GM21737 (cell line): ENCODE measurements around the gene PRKAR2A.
"Not testable (repeated sequence)": the region's sequence is repeated elsewhere in the genome, so short reads cannot be mapped to it uniquely, and the experiment has no call there.

ENCODE experiments used
- ATAC-seq: cut with Tn5 transposase; IDR thresholded peaks from one replicate; pipeline ENCODE4 v1.9.1; 2021; ENCODE audit warnings: mild to moderate bottlenecking, moderate library complexity; ENCODE audit not compliant: unreplicated experiment

Gene PRKAR2A

DNA sequence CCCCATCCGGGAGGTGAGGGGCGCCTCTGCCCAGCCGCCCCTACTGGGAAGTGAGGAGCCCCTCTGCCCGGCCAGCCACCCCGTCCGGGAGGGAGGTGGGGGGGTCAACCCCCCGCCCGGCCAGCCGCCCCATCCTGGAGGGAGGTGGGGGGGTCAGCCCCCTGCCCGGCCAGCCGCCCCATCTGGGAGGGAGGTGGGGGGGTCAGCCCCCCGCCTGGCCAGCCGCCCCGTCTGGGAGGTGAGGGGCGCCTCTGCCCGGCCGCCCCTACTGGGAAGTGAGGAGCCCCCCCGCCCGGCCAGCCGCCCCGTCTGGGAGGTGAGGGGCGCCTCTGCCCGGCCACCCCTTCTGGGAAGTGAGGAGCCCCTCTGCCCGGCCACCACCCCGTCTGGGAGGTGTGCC lies 113.1 kb downstream of the PRKAR2A start:
- not testable (repeated sequence) for ATAC-seq

DNA sequence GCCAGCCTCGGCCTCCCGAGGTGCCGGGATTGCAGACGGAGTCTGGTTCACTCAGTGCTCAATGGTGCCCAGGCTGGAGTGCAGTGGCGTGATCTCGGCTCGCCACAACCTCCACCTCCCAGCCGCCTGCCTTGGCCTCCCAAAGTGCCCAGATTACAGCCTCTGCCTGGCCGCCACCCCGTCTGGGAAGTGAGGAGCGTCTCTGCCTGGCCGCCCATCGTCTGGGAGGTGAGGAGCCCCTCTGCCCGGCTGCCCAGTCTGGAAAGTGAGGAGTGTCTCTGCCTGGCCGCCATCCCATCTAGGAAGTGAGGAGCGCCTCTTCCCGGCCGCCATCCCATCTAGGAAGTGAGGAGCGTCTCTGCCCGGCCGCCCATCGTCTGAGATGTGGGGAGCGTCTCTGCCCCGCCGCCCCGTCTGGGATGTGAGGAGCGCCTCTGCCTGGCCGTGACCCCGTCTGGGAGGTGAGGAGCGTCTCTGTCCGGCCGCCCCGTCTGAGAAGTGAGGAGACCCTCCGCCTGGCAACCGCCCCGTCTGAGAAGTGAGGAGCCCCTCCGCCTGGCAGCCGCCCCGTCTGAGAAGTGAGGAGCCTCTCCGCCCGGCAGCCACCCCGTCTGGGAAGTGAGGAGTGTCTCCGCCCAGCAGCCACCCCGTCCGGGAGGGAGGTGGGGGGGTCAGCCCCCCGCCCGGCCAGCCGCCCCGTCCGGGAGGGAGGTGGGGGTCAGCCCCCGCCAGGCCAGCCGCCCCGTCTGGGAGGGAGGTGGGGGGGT lies 113.7 kb downstream of the PRKAR2A start:
- not testable (repeated sequence) for ATAC-seq

DNA sequence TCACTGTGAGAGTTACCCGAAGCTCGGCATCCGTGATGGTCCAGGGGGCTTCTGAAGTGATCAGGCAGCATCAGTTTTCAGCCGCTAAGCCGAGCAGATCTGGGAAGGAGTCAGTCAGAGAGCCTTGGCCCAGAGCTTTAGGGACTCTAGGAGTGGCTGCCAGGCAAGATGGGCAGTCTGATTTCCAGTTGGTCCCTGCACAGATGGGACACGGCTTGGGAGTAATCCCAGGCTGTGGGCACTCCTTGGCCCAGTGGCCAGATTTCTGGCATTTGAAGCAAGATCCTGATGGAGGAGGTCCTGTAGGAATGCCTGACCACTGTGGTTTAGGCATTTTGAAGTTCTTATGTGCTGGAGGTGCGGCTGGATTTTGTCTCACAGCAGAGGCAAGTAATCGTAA lies 120.2 kb downstream of the PRKAR2A start:
- ATAC-seq = no peak

DNA sequence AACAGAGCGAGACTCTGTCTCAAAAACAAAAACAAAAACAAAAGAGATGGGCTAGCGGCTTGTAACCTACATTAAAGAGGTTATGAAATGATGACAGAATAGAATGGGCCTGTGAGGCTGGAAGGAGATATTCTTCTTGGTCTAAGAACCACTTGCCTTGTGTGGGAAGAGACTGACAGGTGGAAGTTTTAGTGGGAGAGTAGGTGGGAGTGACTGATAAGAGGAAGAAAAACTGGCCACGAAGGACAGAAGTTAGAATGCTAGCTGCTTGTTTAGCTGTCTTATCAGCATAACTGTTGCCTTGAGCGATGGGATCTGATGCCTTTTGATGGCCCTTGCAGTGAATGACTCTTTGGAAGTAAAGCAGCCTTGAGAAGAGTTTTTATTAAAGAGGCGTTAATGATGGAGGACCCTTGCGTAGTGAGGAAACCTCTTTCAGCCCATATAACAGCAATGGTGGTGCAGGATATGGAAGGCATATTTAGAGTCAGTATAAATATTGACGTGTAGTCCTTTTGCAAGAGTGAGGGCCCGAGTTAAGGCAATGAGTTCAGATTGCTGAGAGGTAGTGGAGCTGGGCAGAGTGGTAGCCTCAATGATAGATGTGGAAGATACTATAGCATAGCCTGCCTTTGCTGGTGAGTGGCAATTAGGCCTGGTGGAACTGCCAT lies 122.4 kb downstream of the PRKAR2A start:
- not testable (repeated sequence) for ATAC-seq

DNA sequence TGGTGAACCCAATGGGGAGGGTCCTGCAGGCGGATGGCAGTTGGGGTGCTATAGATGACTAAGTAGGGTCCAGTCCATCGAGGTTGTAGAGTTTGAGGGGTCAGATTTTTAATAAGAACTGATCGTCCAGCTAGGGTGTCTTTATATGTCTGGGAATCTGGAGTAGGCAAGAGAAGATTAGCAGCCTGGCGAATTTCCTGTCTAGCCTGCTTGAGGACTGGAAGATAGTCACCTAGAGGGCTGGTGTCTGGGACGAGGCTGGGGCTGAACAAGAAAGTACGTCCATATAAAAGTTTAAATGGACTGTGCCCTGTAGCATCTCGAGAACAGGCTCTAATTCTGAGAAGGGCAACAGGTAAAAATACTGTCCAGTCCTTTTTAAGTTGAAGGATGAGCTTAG lies 123.9 kb downstream of the PRKAR2A start:
- ATAC-seq = no peak

DNA sequence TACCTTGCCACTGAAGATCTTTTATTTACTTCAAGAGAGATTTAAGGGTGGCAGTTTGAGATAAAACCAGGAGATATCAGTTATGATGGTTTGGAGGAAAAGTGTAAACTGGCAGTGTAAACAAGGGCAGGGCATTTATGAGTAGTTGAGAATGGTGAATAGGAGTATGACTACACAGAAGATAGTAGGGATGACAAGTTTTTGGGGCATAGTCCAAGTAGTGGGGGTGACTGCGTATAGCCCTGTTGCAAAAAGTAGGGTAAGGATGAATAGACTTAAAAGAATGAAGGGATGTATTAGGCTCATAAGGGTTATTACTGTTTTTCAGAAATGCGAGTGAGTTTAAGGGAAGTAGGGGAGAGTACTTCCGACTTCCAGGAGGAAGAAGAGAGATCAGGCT lies 124.4 kb downstream of the PRKAR2A start:
- ATAC-seq = not testable (repeated sequence)

DNA sequence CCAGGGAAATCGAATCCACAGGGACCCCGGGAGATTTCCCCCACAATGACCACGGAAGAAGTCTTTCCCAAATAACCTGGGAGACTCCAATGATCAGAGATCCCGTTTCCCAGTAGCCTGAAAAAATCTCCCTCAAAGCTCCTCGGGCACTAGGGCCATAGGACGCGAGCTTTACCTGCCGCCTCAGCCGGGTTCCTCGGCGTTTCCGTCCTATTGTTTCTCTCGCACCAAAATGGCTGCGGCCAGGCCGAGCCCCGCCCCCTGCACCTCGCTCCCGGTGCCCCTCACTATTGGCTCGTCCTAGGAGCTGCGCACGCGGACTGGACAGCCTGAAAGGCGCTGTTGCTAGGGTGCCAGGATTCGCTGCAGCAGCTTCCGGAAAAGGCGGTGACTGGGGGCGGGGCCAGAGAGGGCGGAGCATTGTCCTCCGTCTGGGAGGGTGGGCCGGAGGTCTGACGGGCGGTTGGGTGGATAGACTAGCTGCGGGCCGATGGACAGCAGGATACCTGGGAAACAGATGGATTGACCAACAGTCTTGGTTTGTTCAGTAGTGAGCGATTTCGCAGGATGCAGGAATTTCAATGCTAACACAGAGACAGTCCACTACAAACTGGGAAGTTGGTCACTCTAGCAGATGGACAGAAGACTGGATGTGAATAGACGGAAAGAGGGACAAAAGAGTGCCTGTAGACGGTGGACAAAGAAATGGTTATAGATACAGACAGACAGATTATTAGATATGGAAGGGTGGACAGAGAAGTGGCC lies 130.5 kb downstream of the PRKAR2A start, which contains the start of gene IP6K2:
TSS of gene IP6K2 (minus strand) at position 240 of the 765 bp plus-strand sequence. CDS start 21,930 bp downstream, outside the sequence.
- ATAC-seq = peak; percentile 98

DNA sequence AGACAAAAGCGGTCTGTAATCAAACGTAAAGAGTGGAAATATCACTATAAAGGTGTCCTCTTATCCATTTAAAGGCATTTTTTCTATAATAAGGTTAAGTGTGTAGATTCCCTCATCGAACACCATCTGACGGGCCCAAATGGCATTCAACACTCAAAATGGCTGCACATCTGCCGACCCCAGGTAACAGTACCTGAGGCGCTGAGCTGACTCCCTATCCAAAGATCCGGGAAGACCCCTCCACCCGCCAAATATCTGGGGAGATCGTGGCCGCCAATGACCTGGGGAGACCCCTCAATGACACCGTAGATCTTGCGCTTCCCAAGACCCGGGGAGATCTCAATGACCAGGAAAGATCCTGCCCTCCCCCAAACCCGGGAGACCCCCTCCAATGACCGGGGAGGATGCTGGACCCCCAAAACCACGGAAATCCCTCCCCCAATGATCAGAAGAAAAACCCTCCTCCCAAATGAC lies 131.1 kb downstream of the PRKAR2A start:
- no peak for ATAC-seq

DNA sequence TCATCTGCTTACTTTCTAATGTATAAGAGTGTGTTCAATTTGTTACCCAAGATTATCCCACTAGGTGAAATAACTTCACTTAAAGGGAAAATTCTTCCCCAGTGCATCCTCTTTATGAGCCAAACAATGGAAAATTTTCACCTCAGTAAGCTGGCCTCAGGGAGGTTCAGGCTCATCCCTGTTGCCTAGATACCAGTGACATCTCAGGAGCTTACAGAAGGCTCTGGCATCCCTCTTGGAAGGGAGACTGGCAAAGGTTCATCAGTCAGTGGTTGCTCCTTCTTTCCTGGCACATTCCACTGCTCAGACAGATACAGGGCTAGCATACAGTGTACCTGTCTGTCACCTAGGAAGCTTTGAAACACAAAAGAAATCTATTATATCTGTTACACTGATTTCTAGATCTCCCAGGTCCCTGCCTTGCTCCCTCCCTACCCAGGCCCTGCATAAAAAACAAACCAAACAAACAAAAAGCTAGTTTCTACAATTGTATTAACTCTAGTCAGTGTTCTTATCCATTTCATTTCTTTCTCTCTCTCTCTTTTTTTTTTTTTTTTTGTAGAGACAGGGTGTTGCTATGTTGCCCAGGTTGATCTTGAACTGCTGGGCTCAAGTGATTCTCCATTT lies 132.4 kb downstream of the PRKAR2A start:
- no peak for ATAC-seq

DNA sequence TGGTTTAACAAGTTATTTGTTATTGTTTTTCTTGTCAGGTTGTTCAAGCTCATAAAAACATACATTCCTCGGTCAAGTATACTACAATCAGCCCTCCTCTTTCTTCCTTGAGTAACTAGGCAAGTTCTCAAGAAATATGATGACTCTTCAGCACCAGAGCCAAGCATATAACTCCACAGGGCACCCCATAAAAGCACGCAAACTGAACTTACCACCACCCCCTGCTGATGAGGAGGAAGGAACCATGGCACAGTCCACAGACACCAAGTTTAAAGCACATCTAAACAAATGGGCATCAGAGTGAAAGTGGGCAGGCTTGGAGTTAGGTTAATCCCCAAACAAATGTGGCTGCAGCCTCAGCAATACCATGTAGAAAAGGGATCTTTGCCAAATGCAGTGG lies 135.9 kb downstream of the PRKAR2A start:
- no peak for ATAC-seq

DNA sequence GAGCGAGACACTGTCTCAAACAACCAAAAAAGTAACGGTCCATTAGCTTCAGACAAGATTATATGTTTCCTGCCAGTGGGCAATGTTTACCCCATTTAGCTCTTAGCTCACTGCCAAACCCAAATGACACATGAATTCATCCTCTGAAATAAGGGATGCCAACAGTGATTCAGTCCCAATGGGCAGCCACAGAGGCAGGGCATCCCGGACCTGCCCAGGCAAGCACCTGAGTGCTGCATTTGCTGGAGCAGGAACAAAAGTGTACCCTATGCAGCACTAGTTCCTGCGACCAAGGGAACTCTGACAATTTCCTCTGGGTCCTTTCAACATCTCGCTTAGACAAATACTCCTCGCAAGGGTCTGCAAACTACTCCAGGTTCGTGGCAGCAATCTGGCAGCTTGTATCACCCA lies 138.6 kb downstream of the PRKAR2A start:
- no peak for ATAC-seq

DNA sequence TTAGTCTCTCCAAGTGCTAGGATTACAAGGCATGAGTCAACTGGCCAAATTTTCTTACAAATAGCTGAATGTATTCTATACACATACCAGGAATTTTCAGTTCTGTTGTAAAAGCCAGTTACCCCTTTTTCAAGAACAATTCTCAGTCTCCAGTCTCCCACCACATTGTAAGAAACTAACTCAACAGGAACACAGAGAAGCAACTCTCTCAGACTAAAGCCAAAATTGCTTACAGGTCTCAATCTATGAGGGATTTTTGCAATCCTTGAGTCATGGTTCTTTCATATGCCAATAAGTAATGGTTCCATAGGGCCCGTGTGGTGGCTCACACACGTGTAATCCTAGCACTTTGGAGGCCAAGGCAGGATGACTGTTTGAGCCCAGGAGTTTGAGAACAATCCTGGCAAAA lies 139.2 kb downstream of the PRKAR2A start:
- no peak for ATAC-seq

DNA sequence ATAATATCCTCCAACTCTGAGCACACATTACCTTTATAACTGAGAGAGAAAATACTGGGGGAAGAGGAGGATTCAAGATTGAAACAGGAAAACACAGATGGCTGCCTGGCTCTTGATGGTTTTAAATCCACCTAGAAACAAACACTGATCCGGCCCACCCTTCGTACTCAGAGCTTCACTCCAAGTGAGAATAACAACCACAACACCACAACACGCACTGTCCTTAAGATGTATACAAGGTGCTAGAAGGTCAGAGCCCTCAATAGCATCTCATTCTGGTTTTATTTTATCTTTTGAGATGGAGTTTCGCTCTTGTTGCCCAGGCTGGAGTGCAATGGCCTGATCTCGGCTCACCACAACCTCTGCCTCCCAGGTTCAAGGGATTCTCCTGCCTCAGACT lies 140.5 kb downstream of the PRKAR2A start:
- ATAC-seq = no peak

DNA sequence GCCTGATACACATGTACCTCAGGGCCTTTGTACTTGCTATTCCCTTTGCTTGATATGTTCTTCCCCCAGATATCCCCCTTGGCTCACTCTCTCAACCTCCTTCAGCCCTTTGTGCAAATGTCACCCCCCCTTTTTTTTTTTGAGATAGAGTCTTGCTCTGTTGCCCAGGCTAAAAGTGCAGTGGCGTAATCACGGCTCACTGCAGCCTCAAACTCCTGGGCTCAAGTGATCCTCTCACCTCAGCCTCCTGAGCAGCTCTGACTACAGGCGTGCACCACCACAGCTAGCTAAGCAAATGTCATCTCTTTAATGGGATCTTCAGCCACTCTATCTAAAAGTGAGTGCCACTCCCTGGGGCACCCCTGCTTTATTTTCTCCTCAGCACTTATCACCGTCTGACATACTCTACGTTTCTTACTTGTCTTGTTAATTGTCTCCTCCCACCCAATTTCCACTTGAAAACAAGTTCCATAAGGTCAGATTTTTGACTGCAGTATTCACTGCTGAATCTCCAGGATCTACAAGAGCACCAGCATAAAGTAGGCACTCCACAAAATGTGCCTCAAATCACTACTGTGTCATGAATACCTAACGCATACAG lies 145.3 kb downstream of the PRKAR2A start:
- no peak for ATAC-seq

DNA sequence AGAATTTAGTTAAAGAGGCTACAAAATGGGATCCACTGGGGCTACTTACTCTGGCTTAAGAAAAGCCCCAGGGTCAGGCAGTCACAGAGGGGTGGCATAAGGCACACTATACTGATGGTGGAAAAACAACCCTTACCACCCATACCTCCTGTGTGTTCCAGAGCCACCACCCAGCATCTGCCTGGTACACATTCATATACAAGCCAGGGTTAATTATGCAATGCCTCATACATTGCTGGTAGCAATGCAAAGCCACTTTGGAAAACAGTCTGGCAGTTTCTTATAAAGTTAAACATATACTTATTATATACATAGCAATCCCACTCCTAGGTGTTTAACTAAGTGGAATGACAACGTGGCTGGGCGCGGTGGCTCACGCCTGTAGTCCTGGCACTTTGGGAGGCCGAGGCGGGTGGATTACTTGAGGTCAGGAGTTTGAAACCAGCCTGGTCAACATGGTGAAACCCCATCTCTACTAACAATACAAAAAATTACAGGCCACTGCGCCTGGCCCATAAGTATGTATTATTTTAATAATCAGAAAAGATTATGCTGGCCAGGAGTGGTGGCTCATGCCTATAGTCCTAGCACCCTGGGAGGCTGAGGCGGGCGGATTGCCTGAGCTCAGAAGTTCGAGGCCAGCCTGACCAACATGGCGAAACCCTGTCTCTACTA lies 146.8 kb downstream of the PRKAR2A start:
- ATAC-seq = no peak

DNA sequence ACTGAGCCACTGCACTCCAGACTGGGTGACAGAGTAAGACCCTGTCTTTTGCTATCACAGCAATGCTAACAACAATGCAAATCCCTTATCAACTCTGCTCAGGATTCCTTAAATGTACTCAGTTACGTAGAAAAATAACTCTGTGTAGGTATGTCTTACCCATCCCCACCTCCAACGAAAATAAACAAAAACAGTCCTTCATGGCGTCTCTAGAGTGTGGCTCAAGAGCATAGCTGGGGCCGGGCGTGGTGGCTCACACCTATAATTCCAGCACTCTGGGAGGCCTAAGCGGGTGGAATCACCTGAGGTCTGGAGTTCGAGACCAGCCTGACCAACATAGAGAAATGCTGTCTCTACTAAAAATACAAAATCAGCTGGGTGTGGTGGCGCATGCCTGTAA lies 148.8 kb downstream of the PRKAR2A start:
- no peak for ATAC-seq

DNA sequence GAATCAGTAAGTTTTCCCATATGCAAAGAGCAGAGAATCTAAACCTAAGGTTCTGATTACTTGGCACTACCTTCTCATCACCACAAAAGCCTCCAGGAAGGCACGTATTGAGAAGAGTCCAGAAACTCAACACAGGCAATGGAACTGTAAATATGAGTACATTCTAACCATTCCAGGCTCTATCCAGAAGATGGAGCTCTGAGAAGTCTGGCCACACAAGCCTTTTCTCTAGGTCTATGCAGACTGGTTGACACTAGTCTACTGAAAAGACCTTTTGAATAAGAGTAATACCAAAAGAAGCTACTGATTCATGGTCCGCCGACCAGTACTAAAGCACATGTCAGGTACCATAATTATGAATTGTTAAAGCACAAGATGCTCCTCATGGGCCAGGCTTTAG lies 149.7 kb downstream of the PRKAR2A start:
- ATAC-seq = no peak

DNA sequence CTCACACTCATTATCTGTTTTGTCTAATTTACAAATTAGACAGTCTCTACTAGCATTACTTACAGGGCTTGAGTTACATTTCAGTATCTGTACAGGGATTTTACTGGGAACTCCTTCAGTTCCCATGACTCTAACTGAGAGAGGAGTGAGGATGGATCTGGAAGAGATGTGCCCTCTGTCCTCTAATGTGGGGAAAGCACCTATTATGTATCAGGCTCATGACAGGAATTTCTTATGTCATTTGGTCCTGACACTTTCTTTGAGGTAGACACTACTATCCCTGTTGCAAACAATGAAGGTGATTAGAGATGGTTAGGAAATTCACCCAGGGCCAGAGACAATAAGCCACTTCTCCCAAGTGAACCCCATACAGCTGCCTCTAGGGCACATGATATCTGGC lies 151.1 kb downstream of the PRKAR2A start:
- ATAC-seq = no peak
